ENCODE measurements around the gene GNAZ.

The GNAZ gene

GRCh38 chr22:23116506-23117263 is 46.4 kb downstream of the GNAZ start:
- DNase-seq (ENCODE audit: insufficient read length, low spot score) = no peak
- FAIRE-seq = no peak
- TF ChIP-seq CTCF (IDR thresholded peaks at IDR 0.05; ENCODE audit: insufficient read depth, missing control alignments) = no peak

GRCh38 chr22:23117275-23117674 is 47.0 kb downstream of the GNAZ start:
- no peak for TF ChIP-seq CTCF (IDR thresholded peaks at IDR 0.05; ENCODE audit: insufficient read depth, missing control alignments)
- FAIRE-seq = no peak
- DNase-seq (ENCODE audit: insufficient read length, low spot score) = no peak

- no peak for TF ChIP-seq CTCF (IDR thresholded peaks at IDR 0.05; ENCODE audit: insufficient read depth, missing control alignments)
- DNase-seq (ENCODE audit: insufficient read length, low spot score) (no peak), FAIRE-seq (no peak)
These were observed 47.8 kb downstream of the GNAZ start for GRCh38 chr22:23117891-23118646.

GRCh38 chr22:23118647-23119493 is 48.6 kb downstream of the GNAZ start:
- no peak for DNase-seq (ENCODE audit: insufficient read length, low spot score)
- FAIRE-seq = no peak
- no peak for TF ChIP-seq CTCF (IDR thresholded peaks at IDR 0.05; ENCODE audit: insufficient read depth, missing control alignments)

GRCh38 chr22:23119494-23120414 is 49.4 kb downstream of the GNAZ start:
- no peak for FAIRE-seq
- no peak for DNase-seq (ENCODE audit: insufficient read length, low spot score)
- no peak for TF ChIP-seq CTCF (IDR thresholded peaks at IDR 0.05; ENCODE audit: insufficient read depth, missing control alignments)

GRCh38 chr22:23120415-23120899 is 50.1 kb downstream of the GNAZ start:
- DNase-seq (ENCODE audit: insufficient read length, low spot score) = no peak
- no peak for FAIRE-seq
- no peak for TF ChIP-seq CTCF (IDR thresholded peaks at IDR 0.05; ENCODE audit: insufficient read depth, missing control alignments)
